ENCODE data around the gene THAP6. TPM values are rescaled to one million over a fixed set of nuclear protein-coding genes. Genes with fewer than 3 reads are reported as not detected.
"Not testable (repeated sequence)": the region's sequence is repeated elsewhere in the genome, so short reads cannot be mapped to it uniquely, and the experiment has no call there.

THAP6 gene
- polyA plus RNA-seq, 2 of the 4 experiments (the other 2 are of a cell fraction) = 9.4 to 19.1 TPM

- 41% methylated on average over 9 of the region's 9 CpGs for WGBS (ENCODE audit: missing lambda C conversion rate)
- POLR2A ChIA-PET = interaction anchor here (0.6 to 1.7 kb wide), 7 partner anchors 10 to 1196 kb away, joined by 3 to 5 read pairs (median 3); partner anchors contain the start of genes BTC and CDKL2
- Histone ChIP-seq H3K9me3 (no peaks in the 10 kb centered on the region), H3K27ac (peak overlapping the region; percentile 89 to 96), H3K4me3 (peak overlapping the region; percentile 70), H3K4me1 (peaks cover 21% of the 10 kb centered on the region; the same call in 2 of the 3 replicates), H3K4me2 (peak overlapping the region; percentile 89)
- FAIRE-seq = no peak
- no peak for TF ChIP-seq SREBF2 (IDR thresholded peaks at IDR 0.05)
- no peak for TF ChIP-seq EHF (CRISPR knock-in tag; IDR thresholded peaks at IDR 0.05)
- no peak for TF ChIP-seq FOXS1 (CRISPR knock-in tag; IDR thresholded peaks at IDR 0.05)
- no peak for TF ChIP-seq EP300 (IDR thresholded peaks at IDR 0.05)
- TF ChIP-seq ZFP36 (IDR thresholded peaks at IDR 0.05; ENCODE audit: borderline replicate concordance, partially characterized antibody) = no peak
- TF ChIP-seq RAD21 (conservative IDR thresholded peaks at IDR 0.05 in 1 of 2, IDR thresholded peaks at IDR 0.05 in 1 of 2) = no peak
- no peak for TF ChIP-seq USF2 (IDR thresholded peaks at IDR 0.05)
- TF ChIP-seq CTCF (IDR thresholded peaks at IDR 0.05) = no peak
- TF ChIP-seq PBX3 (IDR thresholded peaks at IDR 0.05) = no peak
- TF ChIP-seq RNF2 (IDR thresholded peaks at IDR 0.05; ENCODE audit: borderline replicate concordance, low read depth) = no peak
- TF ChIP-seq CBX2 (IDR thresholded peaks at IDR 0.05; ENCODE audit: borderline replicate concordance, low read depth) = no peak
- CTCF ChIA-PET = interaction anchor here (0.9 kb wide), 1 partner anchor 56 kb away, joined by 4 read pairs; no protein-coding TSS in a partner anchor
- ATAC-seq = no peak; a peak in 2 of 6 replicates
- DNase-seq (ENCODE audit: low read depth in 1 of 2, low spot score in 1 of 2) = no peak
These were observed 808 bp downstream of the THAP6 start for GRCh38 chr4:75514949-75515612.

- CTCF ChIA-PET = no interaction called here
- Histone ChIP-seq H3K27ac (no peak overlapping the region), H3K4me1 (peaks cover 21% of the 10 kb centered on the region; the same call in 2 of the 3 replicates), H3K4me2 (no peak overlapping the region), H3K4me3 (no peak overlapping the region), H3K9me3 (no peaks in the 10 kb centered on the region)
- DNase-seq (ENCODE audit: low read depth in 1 of 2, low spot score in 1 of 2) (no peak), ATAC-seq (no peak), FAIRE-seq (no peak)
- 89% methylated on average over 1 of the region's 1 CpG for WGBS (ENCODE audit: missing lambda C conversion rate)
- POLR2A ChIA-PET = no interaction called here
- TF ChIP-seq MAFK (IDR thresholded peaks at IDR 0.05; ENCODE audit: partially characterized antibody) (peak; percentile 55), JUN (IDR thresholded peaks at IDR 0.05) (no peak)
These were observed 1.9 kb downstream of the THAP6 start for GRCh38 chr4:75516144-75516543.

- DNase-seq (ENCODE audit: low read depth in 1 of 2, low spot score in 1 of 2); H3K4me3 ChIP-seq; H3K27ac ChIP-seq; H3K4me2 ChIP-seq; ATAC-seq; POLR2A ChIA-PET; H3K9me3 ChIP-seq; CTCF ChIA-PET; FAIRE-seq; H3K4me1 ChIP-seq: not testable (repeated sequence)
- WGBS (ENCODE audit: missing lambda C conversion rate) = 93% methylated on average over 4 of the region's 7 CpGs
These were observed 5.2 kb downstream of the THAP6 start for GRCh38 chr4:75519452-75519851.

GRCh38 chr4:75525086-75525485 lies 10.8 kb downstream of the THAP6 start:
- DNase-seq (ENCODE audit: low read depth in 1 of 2, low spot score in 1 of 2) = no peak
- ATAC-seq = no peak
- CTCF ChIA-PET = interaction anchor here (0.9 kb wide), 1 partner anchor 11 kb away, joined by 4 read pairs; the partner anchor contains the start of genes RCHY1 and THAP6
- no peak for FAIRE-seq
- Histone ChIP-seq H3K27ac (no peak overlapping the region), H3K4me1 (no peaks in the 10 kb centered on the region), H3K9me3 (no peaks in the 10 kb centered on the region), H3K4me2 (no peak overlapping the region), H3K4me3 (no peak overlapping the region)
- POLR2A ChIA-PET = interaction anchor here (0.6 kb wide), 1 partner anchor 10 kb away, joined by 3 read pairs; no protein-coding TSS in a partner anchor
- TF ChIP-seq MAFK (IDR thresholded peaks at IDR 0.05; ENCODE audit: partially characterized antibody) = no peak
- no peak for TF ChIP-seq EP300 (IDR thresholded peaks at IDR 0.05)
- no peak for TF ChIP-seq FOXS1 (CRISPR knock-in tag; IDR thresholded peaks at IDR 0.05)
- TF ChIP-seq SMC3 (IDR thresholded peaks at IDR 0.05) = no peak
- TF ChIP-seq FOSL2 (IDR thresholded peaks at IDR 0.05) = no peak
- TF ChIP-seq FOSL2 (CRISPR knock-in tag; IDR thresholded peaks at IDR 0.05) = no peak
- TF ChIP-seq ZC3H11A (IDR thresholded peaks at IDR 0.05) = no peak
- no peak for TF ChIP-seq EHF (CRISPR knock-in tag; IDR thresholded peaks at IDR 0.05)
- no peak for TF ChIP-seq NR3C1 (IDR thresholded peaks at IDR 0.05)
- no peak for TF ChIP-seq RFX5 (IDR thresholded peaks at IDR 0.05)
- TF ChIP-seq MAZ (IDR thresholded peaks at IDR 0.05; ENCODE audit: borderline replicate concordance, low read depth, low read length) = no peak
- TF ChIP-seq RARB (CRISPR knock-in tag; IDR thresholded peaks at IDR 0.05) = no peak
- WGBS (ENCODE audit: missing lambda C conversion rate) = 96% methylated on average over 1 of the region's 1 CpG

Data from A549 (cell line).